Endothelial cell of hepatic sinusoid (primary cell): Measurements from ENCODE around the gene GLO1.

Experiments
- in situ Hi-C: cut with HindIII; loops from 2 replicates; pipeline ENCODE4 v1.10.0; 2017; ENCODE audit warnings: low sequenced_read_pairs

Gene GLO1

GRCh38 chr6:38702558-38703397 is at the start of gene GLO1:
Gene GLO1, minus strand, starts transcription at chr6:38703145. Its CDS starts 91 bp downstream, at chr6:38703054.
- in situ Hi-C loops, result no loop called here

- in situ Hi-C loops, result no loop called here
Observed at GRCh38 chr6:38750968-38751615, 48.1 kb upstream of the GLO1 start.

DNA sequence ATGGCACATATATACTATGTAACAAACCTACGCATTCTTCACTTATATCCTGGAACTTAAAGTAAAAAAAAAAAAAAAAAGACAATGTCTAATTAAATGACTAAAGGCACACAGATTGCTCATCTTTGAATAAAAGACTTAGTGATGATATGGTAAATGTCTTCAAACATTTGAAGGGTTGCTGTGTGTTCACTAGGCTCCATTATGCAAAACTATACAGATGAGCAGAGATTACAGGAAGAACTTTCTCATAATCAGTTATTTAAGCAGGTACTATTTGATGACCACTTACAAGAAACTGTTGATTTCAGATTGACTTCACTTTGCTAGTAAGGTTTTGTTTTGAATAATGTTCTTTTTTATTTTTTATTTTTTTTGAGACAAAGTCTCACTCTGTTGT is 46.5 kb upstream of the GLO1 start:
- in situ Hi-C loops, result no loop called here

- in situ Hi-C loops, result no loop called here
Observed at GRCh38 chr6:38739532-38739931, 36.6 kb upstream of the GLO1 start.

- in situ Hi-C loops, result no loop called here
Observed at GRCh38 chr6:38738261-38738660, 35.3 kb upstream of the GLO1 start.

GRCh38 chr6:38736951-38737350 is 34.0 kb upstream of the GLO1 start:
- in situ Hi-C loops, result no loop called here

GRCh38 chr6:38730140-38730862 is 27.4 kb upstream of the GLO1 start:
- in situ Hi-C loops, result no loop called here

DNA sequence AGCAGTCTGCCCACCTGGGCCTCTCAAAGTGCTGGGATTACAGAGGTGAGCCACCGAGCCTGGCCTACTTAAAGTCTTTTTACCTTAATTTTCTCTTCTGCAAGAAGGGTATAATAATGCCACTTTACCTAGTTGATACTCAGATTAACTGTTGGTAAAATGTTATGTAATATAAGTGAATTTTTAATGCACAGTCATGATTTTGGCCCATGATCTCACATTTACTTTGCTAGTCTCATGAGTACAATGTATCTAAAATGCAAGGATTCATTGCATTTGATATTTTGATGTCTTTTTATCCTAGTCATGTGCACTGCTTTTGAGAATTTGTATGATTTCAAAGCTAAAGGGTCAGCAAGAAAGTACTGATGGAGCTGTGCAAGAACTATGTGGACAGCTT is 25.3 kb upstream of the GLO1 start:
- in situ Hi-C loops, result no loop called here

GRCh38 chr6:38725414-38726183 is 22.7 kb upstream of the GLO1 start:
- in situ Hi-C loops, result no loop called here

GRCh38 chr6:38724343-38724742 is 21.4 kb upstream of the GLO1 start:
- in situ Hi-C loops, result no loop called here

DNA sequence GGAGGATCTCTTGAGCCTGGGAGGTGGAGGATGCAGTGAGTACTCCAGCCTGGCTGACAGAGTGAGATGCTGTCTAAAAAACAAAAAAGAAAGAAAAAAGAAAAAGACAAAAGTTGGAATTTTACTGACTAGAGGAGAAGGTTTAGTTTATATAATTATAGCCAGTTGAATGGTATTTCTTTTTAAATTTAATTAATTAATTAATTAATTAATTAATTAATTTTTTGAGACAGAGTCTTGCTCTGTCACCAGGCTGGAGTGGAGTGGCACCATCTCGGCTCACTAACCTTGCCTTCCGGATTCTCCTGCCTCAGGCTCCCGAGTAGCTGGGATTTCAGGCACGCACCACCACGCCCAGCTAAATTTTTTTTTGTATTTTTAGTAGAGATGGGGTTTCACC is 20.8 kb upstream of the GLO1 start:
- in situ Hi-C loops, result no loop called here

GRCh38 chr6:38722727-38723334 is 19.9 kb upstream of the GLO1 start:
- in situ Hi-C loops, result no loop called here

DNA sequence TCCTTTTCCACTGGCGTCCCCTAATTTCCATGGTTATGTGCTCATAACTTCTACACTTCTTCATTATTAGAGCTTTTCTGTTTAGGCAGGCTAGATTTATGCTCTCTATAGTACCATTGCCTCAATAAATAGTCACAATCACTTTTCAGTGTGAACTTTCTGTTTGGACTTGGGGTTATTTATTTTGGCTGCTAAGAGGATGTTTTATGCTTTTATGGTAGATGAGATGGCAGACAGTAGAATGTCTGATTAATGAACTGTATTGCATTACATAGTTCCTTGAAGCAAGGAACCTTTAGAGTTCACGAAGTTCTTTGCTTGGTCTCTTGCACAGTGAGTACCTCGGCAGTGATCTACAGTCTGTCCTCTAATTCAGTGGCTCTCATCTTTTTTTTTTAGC is 19.1 kb upstream of the GLO1 start:
- in situ Hi-C loops, result no loop called here

- in situ Hi-C loops, result no loop called here
Observed at GRCh38 chr6:38720295-38720694, 17.4 kb upstream of the GLO1 start.

- in situ Hi-C loops, result no loop called here
Observed at GRCh38 chr6:38719358-38719757, 16.4 kb upstream of the GLO1 start.

GRCh38 chr6:38716825-38717224 is 13.9 kb upstream of the GLO1 start:
- in situ Hi-C loops, result no loop called here

DNA sequence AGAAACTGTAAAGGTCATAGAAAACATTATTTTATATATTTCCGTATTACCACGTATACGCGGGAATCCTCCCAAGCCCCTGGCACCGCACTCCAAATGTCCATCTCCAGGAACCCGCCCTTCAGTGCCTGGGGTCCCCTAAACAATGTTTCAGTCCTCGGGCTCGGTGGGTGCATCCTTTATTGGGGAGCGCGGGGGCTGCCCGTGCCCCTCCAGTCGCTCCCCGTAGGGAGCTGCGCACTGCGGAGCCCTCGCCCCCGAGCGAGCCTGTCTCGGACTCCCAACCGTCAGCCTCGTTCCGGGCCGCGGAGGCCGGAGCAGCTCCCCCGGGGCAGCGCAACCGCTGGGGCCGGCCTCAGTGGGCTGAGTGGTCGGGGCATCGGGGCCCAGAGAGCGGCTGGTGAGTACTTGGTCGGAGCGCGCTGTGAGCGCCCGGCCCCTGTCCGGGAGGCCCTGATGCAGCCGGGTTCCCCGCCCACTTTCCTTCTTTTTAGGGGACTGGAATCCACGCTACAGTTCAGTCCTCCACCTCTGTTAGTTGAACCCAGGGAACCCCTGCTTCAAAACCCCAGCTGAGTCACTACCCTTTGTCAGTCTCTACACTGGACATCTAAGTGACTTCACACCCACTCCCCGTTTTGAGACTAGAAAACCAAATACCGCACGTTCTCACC is 12.2 kb upstream of the GLO1 start, which contains the start of gene DNAH8:
TSS of gene DNAH8 (plus strand) at position 296 of the 674 bp plus-strand sequence. CDS start 7,499 bp downstream, outside the sequence.
- in situ Hi-C loops, result no loop called here

GRCh38 chr6:38714239-38715015 is 11.5 kb upstream of the GLO1 start:
- in situ Hi-C loops, result no loop called here

DNA sequence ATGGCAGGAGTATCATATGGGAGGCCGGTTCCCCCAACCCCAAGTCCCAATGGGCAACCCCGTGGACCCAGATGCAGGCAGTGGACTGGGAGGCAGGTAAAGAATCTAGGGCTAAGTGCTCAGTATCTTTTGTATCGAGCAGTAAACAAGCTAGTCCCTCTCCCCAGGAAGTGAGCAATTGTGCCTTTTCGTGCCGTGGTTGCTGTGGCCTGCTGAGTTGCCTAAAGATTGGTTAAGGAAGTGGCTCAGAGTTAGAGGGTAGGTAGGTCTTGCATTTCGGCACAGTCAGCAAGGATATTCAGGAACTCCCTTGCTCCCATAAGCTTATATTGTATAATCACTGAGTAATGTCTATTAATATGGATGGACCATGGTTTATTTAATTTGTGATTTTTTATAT is 10.9 kb upstream of the GLO1 start:
- in situ Hi-C loops, result no loop called here
